GM21360 (cell line): ENCODE data around the gene CAPN11.
"Not testable (repeated sequence)": the region's sequence is repeated elsewhere in the genome, so short reads cannot be mapped to it uniquely, and the experiment has no call there.

Experiments used
- ATAC-seq: cut with Tn5 transposase; IDR thresholded peaks from one replicate; pipeline ENCODE4 v1.9.1; 2021; ENCODE audit warnings: mild to moderate bottlenecking, moderate library complexity; ENCODE audit not compliant: unreplicated experiment

CAPN11 gene

GRCh38 chr6:44129841-44130322 is 28.7 kb upstream of the CAPN11 start:
- no peak for ATAC-seq

DNA sequence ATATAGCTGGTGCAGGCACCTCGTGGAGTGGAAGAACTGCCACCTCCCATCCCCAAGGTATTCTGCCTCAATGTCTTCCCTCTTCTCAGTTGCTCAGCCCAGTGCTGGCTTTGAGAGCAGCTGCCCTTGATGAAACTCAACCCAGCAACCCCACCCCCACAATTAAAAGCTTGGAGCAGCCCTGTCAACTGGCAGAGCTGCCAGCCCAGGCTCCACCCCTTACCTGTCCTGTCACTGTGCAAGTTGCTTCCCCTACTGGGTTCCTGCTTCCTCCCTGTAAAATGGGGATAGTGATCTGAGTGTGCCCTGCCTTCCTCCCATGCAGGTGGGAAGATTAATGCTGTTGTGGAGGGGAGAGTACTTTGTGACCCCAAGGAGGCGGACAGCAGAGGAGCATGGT is 26.7 kb upstream of the CAPN11 start:
- ATAC-seq = no peak

DNA sequence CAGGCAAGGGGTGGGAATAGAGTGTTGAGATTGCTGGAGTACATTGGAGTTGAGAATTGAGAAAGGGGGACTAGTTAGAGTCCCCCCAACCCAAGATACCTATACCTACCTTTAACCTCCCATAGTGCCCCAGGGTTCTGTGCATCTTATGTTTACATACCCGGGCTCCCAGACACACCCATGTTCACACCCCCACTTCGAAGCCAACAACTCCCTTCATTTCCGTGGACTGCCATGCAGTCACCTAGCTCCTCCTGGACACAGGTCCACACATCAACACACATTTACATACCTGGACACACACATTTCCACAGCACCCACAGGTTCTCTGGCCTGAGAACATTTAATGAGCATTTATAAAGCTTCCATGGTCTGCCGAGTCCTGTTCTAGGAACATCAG is 26.1 kb upstream of the CAPN11 start:
- ATAC-seq = no peak

DNA sequence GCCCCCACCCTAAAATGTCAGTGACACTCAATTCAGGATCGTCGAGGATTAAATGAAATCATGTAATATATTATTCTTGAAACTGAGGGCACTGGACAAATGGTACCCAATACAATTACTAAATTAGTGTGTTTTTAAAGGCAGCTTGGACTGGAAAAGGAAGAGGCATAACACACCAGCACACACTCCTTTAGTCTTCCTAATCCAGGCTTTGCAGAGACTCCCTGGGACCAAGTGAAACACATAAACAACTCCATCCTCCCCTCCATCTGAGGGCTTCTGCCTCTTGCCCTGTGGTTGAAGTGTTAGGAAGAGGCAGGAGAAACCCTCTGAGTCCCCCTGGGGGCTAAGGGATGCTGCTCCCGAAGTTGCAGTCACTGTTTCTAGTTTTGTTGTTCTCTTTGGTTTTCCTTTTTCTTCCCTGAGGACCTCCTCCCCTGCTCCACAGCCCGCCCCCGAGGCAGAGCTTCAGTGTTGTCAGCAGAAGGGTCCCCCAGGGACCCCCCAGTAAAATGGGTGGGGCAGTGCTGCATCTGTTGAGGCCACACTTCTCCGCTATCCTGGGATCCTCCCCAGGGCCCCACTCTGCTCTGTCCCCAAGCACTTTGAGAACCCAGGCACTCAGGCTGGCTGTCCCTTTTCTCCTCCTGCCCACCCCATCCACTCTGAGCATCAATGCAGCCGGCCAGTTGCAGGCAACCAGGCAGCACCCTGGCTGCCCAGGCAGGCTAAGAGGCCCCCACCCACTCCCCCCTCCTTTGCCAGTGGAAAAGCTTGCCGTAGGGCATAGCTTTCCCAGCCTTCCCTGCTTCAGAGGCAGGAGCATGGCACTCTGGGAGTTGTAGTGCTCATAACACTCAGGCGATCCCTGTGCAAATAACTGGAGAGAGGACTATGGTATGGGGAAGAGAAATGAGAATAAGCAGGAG is 25.4 kb upstream of the CAPN11 start:
- no peak for ATAC-seq

DNA sequence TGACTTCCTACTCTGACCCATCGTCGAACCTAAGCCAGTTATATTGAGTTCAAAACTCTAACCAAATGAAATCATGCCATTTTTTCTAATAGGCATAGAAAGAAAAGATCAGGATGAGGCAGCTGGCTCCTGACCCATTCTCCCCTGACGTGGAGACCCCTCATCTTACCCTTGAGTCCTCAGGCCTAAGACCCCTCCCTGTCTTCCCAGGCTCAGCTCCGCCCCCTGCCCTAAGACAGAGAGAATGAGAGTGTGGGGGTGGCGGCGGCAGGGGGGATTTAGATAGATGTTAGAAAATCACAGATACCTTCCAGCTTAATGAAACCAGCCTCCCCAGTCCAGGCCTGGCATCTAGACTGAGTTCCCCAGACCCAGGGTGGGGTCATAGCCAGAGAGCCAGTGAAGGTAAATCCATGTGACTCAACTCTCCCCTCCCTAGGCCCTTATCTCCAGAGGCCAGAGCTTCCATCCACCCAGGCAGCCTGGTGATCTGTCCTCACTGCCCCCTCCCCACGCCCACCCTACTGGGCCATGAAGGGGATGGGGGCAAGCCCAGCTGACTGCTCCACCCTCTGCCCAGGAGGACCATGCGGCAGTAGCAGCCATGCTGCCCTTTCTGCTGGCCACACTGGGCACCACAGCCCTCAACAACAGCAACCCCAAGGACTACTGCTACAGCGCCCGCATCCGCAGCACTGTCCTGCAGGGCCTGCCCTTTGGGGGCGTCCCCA is 24.5 kb upstream of the CAPN11 start:
- ATAC-seq = no peak

GRCh38 chr6:44135173-44135758 is 23.4 kb upstream of the CAPN11 start:
- no peak for ATAC-seq

DNA sequence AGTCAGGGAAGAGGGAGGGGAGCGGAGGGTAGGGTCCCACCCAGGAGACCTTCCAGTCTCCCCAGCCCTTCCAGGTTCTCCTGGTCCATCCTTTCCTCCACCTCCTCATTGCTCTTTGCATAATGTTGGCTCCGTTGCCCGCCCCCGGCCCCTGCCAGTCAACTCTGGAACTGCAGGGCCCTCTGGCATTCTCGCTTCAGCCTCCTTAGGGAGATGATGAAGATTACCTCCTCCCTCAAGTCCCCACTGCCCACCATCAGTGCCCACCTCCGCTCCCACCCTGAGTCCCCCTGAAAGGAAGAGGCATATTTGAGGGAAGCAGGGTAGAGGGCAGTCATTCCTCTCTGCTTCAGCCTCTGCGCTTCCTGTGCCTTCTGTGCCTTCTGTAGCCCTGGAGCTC is 22.7 kb upstream of the CAPN11 start:
- no peak for ATAC-seq

GRCh38 chr6:44138717-44139350 is 19.8 kb upstream of the CAPN11 start:
- no peak for ATAC-seq

DNA sequence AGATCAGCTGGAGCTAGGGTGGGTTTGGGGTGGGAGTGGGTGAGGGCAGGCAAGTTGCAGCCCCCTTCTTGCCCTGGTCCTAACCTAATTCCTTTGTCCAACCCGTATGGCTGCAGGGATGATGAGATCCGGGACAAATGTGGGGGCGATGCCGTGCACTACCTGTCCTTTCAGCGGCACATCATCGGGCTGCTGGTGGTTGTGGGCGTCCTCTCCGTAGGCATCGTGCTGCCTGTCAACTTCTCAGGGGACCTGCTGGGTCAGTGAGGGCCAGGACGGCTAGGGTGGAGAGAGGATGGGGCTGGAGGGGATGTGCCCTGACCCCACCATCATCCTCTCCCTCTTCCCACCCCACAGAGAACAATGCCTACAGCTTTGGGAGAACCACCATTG is 19.3 kb upstream of the CAPN11 start:
- no peak for ATAC-seq

- no peak for ATAC-seq
Observed at GRCh38 chr6:44142835-44143234, 15.8 kb upstream of the CAPN11 start.

DNA sequence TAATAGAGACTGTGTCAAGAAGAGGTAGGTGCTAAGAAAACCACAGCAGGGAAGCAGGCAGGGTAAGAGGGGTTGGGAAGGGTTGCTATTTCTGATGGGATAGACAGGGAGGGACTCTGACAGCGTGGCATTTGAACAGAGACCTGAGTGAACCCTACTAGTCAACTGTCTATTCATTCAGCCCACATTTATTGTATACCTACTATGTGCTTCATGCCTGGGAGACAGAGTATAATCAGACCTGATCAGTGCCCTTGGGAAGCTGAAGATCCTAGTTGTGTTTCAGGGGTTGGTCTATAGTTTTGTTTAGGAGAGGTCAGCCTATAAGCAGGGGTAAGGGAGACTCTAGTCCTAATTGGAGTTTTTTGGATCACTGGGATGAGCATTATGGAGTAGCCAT is 14.9 kb upstream of the CAPN11 start:
- no peak for ATAC-seq

DNA sequence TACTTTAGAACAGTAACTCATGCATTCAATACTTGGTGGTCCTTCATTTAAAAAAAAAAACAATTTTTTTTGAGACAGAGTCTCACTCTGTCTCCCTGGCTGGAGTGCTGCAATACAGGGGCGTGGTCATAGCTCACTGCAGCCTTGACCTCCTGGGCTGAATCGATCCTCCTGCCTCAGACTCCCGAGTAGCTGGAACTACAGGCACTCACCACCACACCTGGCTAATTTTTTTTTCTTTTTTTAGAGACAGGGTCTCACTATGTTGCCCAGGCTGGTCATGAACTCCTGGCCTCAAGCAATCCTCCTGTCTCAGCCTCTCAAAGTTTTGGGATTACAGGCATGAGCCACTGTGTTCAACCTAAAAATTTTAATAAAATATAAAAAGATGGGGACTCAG is 14.1 kb upstream of the CAPN11 start:
- not testable (repeated sequence) for ATAC-seq

DNA sequence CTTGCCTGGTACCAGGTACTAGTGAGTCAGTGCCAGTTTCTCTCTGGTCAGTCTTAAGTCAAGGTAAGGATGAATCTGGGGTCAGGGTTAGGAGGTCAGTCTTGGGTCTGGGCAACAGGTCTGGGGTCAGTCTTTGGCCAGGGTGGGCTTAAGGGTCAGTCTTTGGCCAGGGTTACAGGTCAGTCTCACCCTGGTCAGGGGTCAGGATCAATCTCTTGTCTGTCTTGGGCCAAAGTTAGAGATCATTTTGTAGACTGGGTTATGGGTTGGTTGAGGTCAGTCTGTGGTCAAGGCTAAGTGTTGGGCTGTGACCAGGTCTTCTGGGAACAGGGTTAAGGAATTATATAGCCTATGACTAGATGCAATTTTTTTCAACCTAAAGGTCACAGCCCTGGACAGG is 12.8 kb upstream of the CAPN11 start:
- ATAC-seq = no peak

DNA sequence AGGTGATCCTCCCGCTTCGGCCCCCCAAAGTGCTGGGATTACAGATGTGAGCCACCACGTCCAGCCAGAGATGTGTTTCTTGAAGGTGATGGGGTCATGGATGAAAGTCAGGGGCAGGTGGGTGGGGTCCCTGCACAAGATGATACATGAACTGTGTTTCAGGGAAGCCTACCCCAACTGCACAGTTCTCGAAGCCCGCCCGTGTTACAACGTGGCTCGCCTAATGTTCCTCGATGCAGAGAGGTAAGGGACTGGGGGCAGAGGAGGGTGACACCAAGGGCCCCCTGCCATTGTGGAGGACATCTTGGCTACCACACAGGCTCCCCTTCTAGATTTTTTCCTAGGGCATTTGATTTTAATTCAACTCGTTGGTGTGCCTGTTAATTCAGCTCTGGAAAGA is 11.9 kb upstream of the CAPN11 start:
- ATAC-seq = no peak

GRCh38 chr6:44147256-44147655 is 11.4 kb upstream of the CAPN11 start:
- ATAC-seq = no peak

DNA sequence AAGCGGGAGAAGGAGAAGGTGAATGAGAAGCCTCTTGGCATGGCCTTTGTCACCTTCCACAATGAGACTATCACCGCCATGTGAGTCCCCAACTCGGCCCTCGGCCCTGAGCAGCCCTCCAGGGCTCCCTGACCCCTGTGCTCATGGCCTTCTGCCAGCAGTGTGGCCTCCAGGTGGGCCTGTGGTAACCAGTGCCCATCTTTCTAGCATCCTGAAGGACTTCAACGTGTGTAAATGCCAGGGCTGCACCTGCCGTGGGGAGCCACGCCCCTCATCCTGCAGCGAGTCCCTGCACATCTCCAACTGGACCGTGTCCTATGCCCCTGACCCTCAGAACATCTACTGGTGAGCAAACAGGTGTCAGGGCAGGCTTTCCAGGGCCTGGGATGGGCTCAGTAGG is 10.3 kb upstream of the CAPN11 start:
- no peak for ATAC-seq

DNA sequence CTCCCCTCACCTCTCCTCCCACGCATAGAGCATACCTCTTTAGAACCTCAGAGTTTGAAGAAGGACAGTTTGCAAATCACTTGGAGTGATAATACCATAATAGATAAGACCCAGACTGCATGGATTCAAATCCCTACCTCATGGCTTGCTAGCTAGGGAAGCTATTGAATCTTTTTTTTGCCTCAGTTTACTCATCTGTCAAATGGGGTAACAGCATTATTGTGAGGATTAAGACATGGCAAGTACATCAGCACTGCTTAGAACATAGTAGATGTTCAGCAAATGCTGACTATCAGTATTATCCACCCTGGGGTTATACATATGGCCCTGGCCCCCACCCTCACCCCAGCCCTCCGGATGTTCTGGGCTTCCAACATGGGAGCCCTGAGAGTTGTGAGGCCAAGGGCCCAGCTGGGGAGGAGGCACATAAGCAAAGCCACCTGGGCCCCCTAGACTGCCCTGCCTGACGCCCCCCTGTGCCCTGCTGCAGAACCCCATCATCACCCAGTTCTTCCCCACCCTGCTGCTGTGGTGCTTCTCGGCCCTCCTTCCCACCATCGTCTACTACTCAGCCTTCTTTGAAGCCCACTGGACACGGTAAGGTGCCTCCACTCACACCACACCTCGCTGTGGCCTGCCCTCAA is 9.1 kb upstream of the CAPN11 start:
- ATAC-seq = no peak

DNA sequence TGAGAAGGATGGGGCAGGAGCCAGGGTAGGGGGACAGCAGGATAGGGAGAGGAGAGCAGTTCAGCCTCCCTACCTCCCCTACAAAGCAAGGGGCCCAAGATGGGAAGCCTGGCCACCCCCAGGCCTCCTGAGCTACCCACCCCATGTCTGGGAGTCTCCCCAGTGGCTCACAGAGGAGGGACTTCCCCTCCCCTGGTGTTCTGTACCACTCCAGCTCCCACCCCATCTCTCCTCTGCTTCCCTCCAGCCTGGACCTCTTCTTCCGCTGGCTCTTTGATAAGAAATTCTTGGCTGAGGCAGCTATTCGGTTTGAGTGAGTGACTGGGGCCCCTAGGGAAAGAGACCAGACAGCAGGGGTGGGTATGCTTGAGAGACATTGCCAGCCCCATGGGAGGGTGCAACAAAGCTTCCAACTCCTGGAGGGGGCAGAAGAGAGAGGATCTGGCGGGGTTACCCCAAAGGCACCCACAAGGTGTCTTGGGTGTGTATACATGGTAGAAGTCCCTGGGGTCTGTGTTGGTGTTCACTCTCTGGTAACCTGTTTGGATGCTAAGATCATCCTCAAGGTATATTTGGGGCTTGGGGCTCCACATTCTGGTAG is 8.2 kb upstream of the CAPN11 start:
- no peak for ATAC-seq

DNA sequence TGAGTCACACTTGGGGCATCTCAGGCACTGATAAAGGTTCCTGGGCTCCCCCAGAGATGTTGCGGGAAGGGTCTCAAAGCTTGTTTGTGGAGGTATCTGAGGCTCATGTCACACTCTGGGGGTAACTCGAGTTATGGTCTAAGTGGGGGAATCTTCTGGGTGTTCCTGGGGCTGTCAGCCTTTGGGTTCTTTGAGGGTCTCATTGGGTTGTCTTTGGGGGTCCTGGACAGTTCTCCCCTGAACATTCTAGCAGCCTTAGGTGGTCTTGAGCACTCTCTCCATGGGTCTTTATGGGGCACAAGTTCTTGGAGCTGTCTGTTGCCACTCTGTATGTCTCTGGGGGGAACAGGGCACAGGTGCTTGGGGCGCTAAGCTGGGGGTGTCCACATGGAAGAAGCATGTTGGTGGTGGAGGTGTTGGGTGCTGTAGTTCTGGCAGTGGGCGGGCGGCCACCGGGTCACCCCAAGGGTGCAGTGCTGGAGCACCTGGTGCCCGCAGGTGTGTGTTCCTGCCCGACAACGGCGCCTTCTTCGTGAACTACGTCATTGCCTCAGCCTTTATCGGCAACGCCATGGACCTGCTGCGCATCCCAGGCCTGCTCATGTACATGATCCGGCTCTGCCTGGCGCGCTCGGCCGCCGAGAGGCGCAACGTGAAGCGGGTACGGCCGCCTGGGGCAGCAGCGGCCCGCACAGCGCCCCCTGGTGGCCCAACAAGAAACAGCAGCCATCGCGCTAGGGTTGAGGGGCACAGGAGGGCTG is 7.1 kb upstream of the CAPN11 start:
- ATAC-seq = no peak

DNA sequence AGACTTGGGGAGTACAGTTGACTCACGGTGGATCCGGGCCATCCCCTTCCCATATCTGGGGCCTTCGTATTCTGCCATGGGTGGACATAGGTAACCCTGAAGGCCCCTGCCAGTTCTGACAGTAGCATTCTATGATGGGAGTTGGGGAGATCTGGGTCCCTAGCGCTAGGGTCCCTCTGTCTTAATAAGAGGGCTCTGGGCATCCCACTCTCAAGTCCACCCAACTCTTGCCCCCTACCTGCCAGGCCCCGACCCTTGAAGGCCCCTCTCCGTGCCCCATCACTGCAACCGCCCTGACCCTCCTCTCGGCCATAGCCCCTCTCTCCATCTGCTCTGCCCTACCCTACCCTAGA is 6.5 kb upstream of the CAPN11 start:
- no peak for ATAC-seq
